AG10803 (cell line): Measurements from ENCODE around the gene MS4A14.
A peak's percentile ranks its signal among the peaks of the same experiment; 100 is the strongest.
"Not testable (repeated sequence)": the region's sequence is repeated elsewhere in the genome, so short reads cannot be mapped to it uniquely, and the experiment has no call there.

Experiments
- DNase-seq: peaks from one replicate; pipeline ENCODE4 v3.0.0; 2010; ENCODE audit warnings: low read depth
- H3K4me3 ChIP-seq: 2 replicates; pipeline ENCODE4 v1.5.1; 2011; ENCODE audit warnings: mild to moderate bottlenecking, low read length, control low read depth
- CTCF ChIP-seq: conservative IDR thresholded peaks from 2 replicates; pipeline ENCODE4 v1.5.1; 2011; ENCODE audit warnings: mild to moderate bottlenecking, low read length, control low read depth, inconsistent platforms

The MS4A14 gene

GRCh38 chr11:60363542-60364470 lies 32.5 kb upstream of the MS4A14 start:
- no peak overlapping the region for H3K4me3 ChIP-seq
- TF ChIP-seq CTCF = peak; percentile 79
- DNase-seq = peak; percentile 47

GRCh38 chr11:60366262-60366904 lies 29.9 kb upstream of the MS4A14 start:
- DNase-seq, H3K4me3 ChIP-seq: not testable (repeated sequence)

- no peak for DNase-seq
- no peak for TF ChIP-seq CTCF
- no peak overlapping the region for H3K4me3 ChIP-seq
Measured at GRCh38 chr11:60367009-60367408, 29.2 kb upstream of the MS4A14 start.

- no peak overlapping the region for H3K4me3 ChIP-seq
- no peak for TF ChIP-seq CTCF
- no peak for DNase-seq
Measured at GRCh38 chr11:60367896-60368295, 28.4 kb upstream of the MS4A14 start.

- no peak for DNase-seq
- TF ChIP-seq CTCF = no peak
- H3K4me3 ChIP-seq = no peak overlapping the region
Measured at GRCh38 chr11:60370252-60370810, 25.9 kb upstream of the MS4A14 start.

GRCh38 chr11:60370811-60371298 lies 25.4 kb upstream of the MS4A14 start:
- DNase-seq = no peak
- no peak overlapping the region for H3K4me3 ChIP-seq
- TF ChIP-seq CTCF = no peak

GRCh38 chr11:60371386-60371785 lies 24.9 kb upstream of the MS4A14 start:
- no peak for DNase-seq
- no peak for TF ChIP-seq CTCF
- no peak overlapping the region for H3K4me3 ChIP-seq
